ENCODE results near the gene MAU2.

DNA sequence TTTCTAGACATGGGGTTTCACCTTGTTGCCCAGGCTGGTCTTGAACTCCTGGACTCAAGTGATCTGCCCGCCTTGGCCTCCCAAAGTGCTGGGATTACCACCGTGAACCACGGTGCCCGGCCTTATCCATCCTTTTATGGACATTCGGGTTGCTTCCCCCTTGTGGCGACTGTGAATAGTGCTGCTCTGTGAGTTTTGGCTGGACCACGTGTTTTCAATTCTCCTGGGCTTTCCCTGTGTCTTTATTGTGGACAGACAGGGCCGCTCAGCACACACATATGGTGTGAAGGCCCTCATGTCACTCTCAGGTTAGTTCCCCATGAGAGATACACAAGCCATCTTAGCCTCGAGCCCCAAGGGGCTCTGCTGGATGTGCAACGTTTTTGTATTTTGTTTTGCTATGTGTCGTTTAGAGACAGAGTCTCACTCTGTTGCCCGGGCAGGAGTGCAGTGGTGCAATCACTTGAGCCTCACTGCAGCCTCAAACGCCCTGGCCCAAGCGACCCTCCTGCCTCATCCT, 40.5 kb downstream of the MAU2 start:
- TF ChIP-seq GATA3 (IDR thresholded peaks at IDR 0.05; ENCODE audit: low read depth, low read length) (no peak), GATA2 (IDR thresholded peaks at IDR 0.05; ENCODE audit: low read depth, low read length) (no peak)
